SK-N-SH (cell line): ENCODE data around the gene MYO5C. TPM values are rescaled to one million over a fixed set of nuclear protein-coding genes. Genes with fewer than 3 reads are reported as not detected.
"Not testable (repeated sequence)": the region's sequence is repeated elsewhere in the genome, so short reads cannot be mapped to it uniquely, and the experiment has no call there.

Experiments
- CTCF ChIA-PET: fragments of 300-600, 350-600 bp; formaldehyde crosslinking; extraction: SDS; loops from one replicate; lab custom pipeline; 2021; lab: Yijun Ruan, JAX
- POLR2A ChIA-PET: fragments of 350-600 bp; sonication (Branson Sonifier 250); formaldehyde crosslinking; extraction: SDS; loops from one replicate; lab custom pipeline; 2020; ENCODE audit warnings: antibody characterized with exemption, inconsistent platforms; lab: Yijun Ruan, JAX
- DNase-seq: peaks from one replicate; pipeline ENCODE4 v3.0.0; 2012
- H2AFZ ChIP-seq: fragments of 200-600 bp; sonication (generic); 2 replicates; pipeline ENCODE4 v1.8.1; 2016; ENCODE audit warnings: antibody characterized with exemption, mild to moderate bottlenecking, low read depth
- H3F3A ChIP-seq: fragments of 200-600 bp; sonication (generic); replicated peaks from 2 replicates; pipeline ENCODE3; 2016; ENCODE audit warnings: antibody characterized with exemption, mild to moderate bottlenecking; ENCODE audit not compliant: insufficient read depth
- H3K27ac ChIP-seq, 2 experiments: fragments of 200-500 bp in 1 of 2; fragments of 200-600 bp in 1 of 2; sonication (Bioruptor generic) in 1 of 2; sonication (generic), shearing (Covaris generic) in 1 of 2; 2 replicates each; pipeline versions ENCODE4 v1.5.1 to v1.6.1; 2014 to 2016; ENCODE audit warnings: low read depth in 2 of 2, inconsistent platforms in 1 of 2, low read length in 1 of 2, mild to moderate bottlenecking in 1 of 2, mixed read lengths in 1 of 2
- H3K27me3 ChIP-seq: fragments of 200-600 bp; sonication (generic), shearing (Covaris generic); 2 replicates; pipeline ENCODE4 v1.6.1; 2016; ENCODE audit warnings: mixed run types; ENCODE audit not compliant: insufficient read depth
- H3K36me3 ChIP-seq, 2 experiments: fragments of 200-500 bp in 1 of 2; fragments of 200-600 bp in 1 of 2; sonication (Bioruptor generic) in 1 of 2; sonication (generic) in 1 of 2; replicated peaks in 1 of 2; 2 replicates each; pipeline versions ENCODE3 to v1.5.1; 2014 to 2016; ENCODE audit warnings: low read length in 1 of 2, mild to moderate bottlenecking in 1 of 2; ENCODE audit not compliant: insufficient read depth in 2 of 2, control insufficient read depth in 1 of 2
- H3K4me1 ChIP-seq, 2 experiments: fragments of 200-500 bp in 1 of 2; fragments of 200-600 bp in 1 of 2; sonication (Bioruptor generic) in 1 of 2; sonication (generic), shearing (Covaris generic) in 1 of 2; 2 replicates each; pipeline versions ENCODE4 v1.5.1 to v1.6.1; 2014 to 2016; ENCODE audit warnings: low read depth in 1 of 2, low read length in 1 of 2, mixed run types in 1 of 2; ENCODE audit not compliant: insufficient read depth in 2 of 2, control insufficient read depth in 1 of 2
- H3K4me2 ChIP-seq: fragments of 200-600 bp; sonication (generic), shearing (Covaris generic); 2 replicates; pipeline ENCODE4 v1.6.1; 2017; ENCODE audit warnings: mixed run types
- H3K4me3 ChIP-seq, 2 experiments: fragments of 200-500 bp in 1 of 2; fragments of 200-600 bp in 1 of 2; sonication (Bioruptor generic) in 1 of 2; sonication (generic), shearing (Covaris generic) in 1 of 2; 2 replicates each; pipeline versions ENCODE4 v1.5.1 to v1.8.1; 2014 to 2016; ENCODE audit warnings: low read depth in 2 of 2, inconsistent platforms in 1 of 2, low read length in 1 of 2, mild to moderate bottlenecking in 1 of 2, mixed read lengths in 1 of 2, moderate library complexity in 1 of 2
- H3K79me2 ChIP-seq: fragments of 200-600 bp; sonication (generic); 2 replicates; pipeline ENCODE4 v1.8.1; 2017; ENCODE audit warnings: mild to moderate bottlenecking; ENCODE audit not compliant: insufficient read depth
- H3K9ac ChIP-seq: fragments of 200-600 bp; sonication (generic); 2 replicates; pipeline ENCODE4 v1.6.1; 2017; ENCODE audit warnings: mixed run types
- H3K9me2 ChIP-seq: fragments of 200-600 bp; sonication (generic); 2 replicates; pipeline ENCODE4 v1.6.1; 2017; ENCODE audit warnings: mixed run types
- H3K9me3 ChIP-seq: fragments of 200-600 bp; sonication (generic); 2 replicates; pipeline ENCODE4 v1.6.1; 2017; ENCODE audit warnings: mixed run types, mild to moderate bottlenecking, moderate library complexity
- H4K20me1 ChIP-seq: fragments of 200-600 bp; sonication (generic); 2 replicates; pipeline ENCODE4 v1.6.1; 2017; ENCODE audit warnings: mild to moderate bottlenecking, mixed run types; ENCODE audit not compliant: insufficient read depth
- CHD2 ChIP-seq: fragments of 150-350 bp; IDR thresholded peaks from 2 replicates; pipeline ENCODE4 v1.6.1; 2018; ENCODE audit warnings: low read length; ENCODE audit not compliant: partially characterized antibody
- ELF1 ChIP-seq: IDR thresholded peaks from 2 replicates; pipeline ENCODE4 v1.4.0; 2012
- EP300 ChIP-seq, 2 experiments: IDR thresholded peaks; 2 replicates each; pipeline versions ENCODE4 v1.4.0 to v1.6.1; 2012; ENCODE audit warnings: borderline replicate concordance in 1 of 2, low read depth in 1 of 2, low read length in 1 of 2
- FOXM1 ChIP-seq: IDR thresholded peaks from 2 replicates; pipeline ENCODE4 v1.4.0; 2012; ENCODE audit warnings: low read depth, mild to moderate bottlenecking
- GABPA ChIP-seq: IDR thresholded peaks from 2 replicates; pipeline ENCODE4 v1.4.0; 2012; ENCODE audit warnings: low read depth, mild to moderate bottlenecking
- JUND ChIP-seq: IDR thresholded peaks from 2 replicates; pipeline ENCODE4 v1.4.0; 2012
- MAX ChIP-seq: IDR thresholded peaks from 2 replicates; pipeline ENCODE4 v1.4.0; 2012; ENCODE audit warnings: low read depth
- MEF2A ChIP-seq: IDR thresholded peaks from 2 replicates; pipeline ENCODE4 v1.4.0; 2012; ENCODE audit warnings: low read depth, borderline replicate concordance
- MXI1 ChIP-seq: IDR thresholded peaks from 2 replicates; pipeline ENCODE4 v1.6.1; 2012; ENCODE audit warnings: mild to moderate bottlenecking, low read depth, low read length, improper control_type of control experiment
- NRF1 ChIP-seq: IDR thresholded peaks from 2 replicates; pipeline ENCODE4 v1.6.1; 2012; ENCODE audit warnings: low read depth, mild to moderate bottlenecking, low read length
- PBX3 ChIP-seq: IDR thresholded peaks from 2 replicates; pipeline ENCODE4; 2012
- RAD21 ChIP-seq: IDR thresholded peaks from 2 replicates; pipeline ENCODE4 v1.6.1; 2012; ENCODE audit warnings: mild to moderate bottlenecking, low read length
- RFX5 ChIP-seq: IDR thresholded peaks from 2 replicates; pipeline ENCODE4 v1.6.1; 2012; ENCODE audit warnings: mild to moderate bottlenecking, improper control_type of control experiment, low read length
- SIN3A ChIP-seq: IDR thresholded peaks from 2 replicates; pipeline ENCODE4 v1.6.1; 2012; ENCODE audit warnings: low read depth, mild to moderate bottlenecking, low read length, moderate library complexity, borderline replicate concordance
- USF1 ChIP-seq: IDR thresholded peaks from 2 replicates; pipeline ENCODE4 v1.4.0; 2012; ENCODE audit warnings: low read depth, borderline replicate concordance
- YY1 ChIP-seq: IDR thresholded peaks from 2 replicates; pipeline ENCODE4 v1.4.0; 2012; ENCODE audit warnings: low read depth, mild to moderate bottlenecking
- WGBS: methylation state at CpG from one replicate; pipeline ENCODE4 v1.1.6; 2017; ENCODE audit warnings: low lambda C conversion rate; 5-methylcytosine and 5-hydroxymethylcytosine counted together
- polyA plus RNA-seq, 3 experiments: library from polyadenylated mRNA; depleted of rRNA; stranded (reverse); fragments of >200 nt; gene quantifications; 2 replicates each; pipeline ENCODE4 v1.2.3, GENCODE V29; 2012

MYO5C gene
- polyA plus RNA-seq, 1 of the 3 experiments (the other 2 are of a cell fraction): 0.99 TPM

GRCh38 chr15:52285941-52286340, 9.7 kb downstream of the MYO5C start:
- H3K79me2 ChIP-seq, H3K27me3 ChIP-seq, H3K36me3 ChIP-seq, DNase-seq, H4K20me1 ChIP-seq, H3K9ac ChIP-seq, H3K27ac ChIP-seq, POLR2A ChIA-PET, H2AFZ ChIP-seq, H3K4me1 ChIP-seq, H3K4me2 ChIP-seq, H3K9me2 ChIP-seq, H3K4me3 ChIP-seq, CTCF ChIA-PET, H3K9me3 ChIP-seq, H3F3A ChIP-seq: not testable (repeated sequence)
- WGBS: 95% methylated on average over 17 of the region's 34 CpGs

- no peaks in the 10 kb centered on the region for H3F3A ChIP-seq
- no peaks in the 10 kb centered on the region for H3K79me2 ChIP-seq
- TF ChIP-seq YY1 (no peak), USF1 (no peak), PBX3 (no peak), MEF2A (no peak), EP300 (IDR thresholded peaks at IDR 0.05; ENCODE audit: borderline replicate concordance in 1 of 2, low read depth in 1 of 2, low read length in 1 of 2) (no peak), SIN3A (no peak), RAD21 (no peak), CHD2 (no peak), FOXM1 (no peak), JUND (no peak), RFX5 (no peak)
- TF ChIP-seq, all 33 proteins: peak for 0
- ChIA-PET CTCF (no interaction called here), POLR2A (no interaction called here)
- Histone ChIP-seq H4K20me1 (no peaks in the 10 kb centered on the region), H3K9me3 (no peaks in the 10 kb centered on the region), H3K9me2 (no peaks in the 10 kb centered on the region), H3K36me3 (no peaks in the 10 kb centered on the region), H3K27me3 (no peaks in the 10 kb centered on the region), H3K4me2 (no peak overlapping the region), H3K9ac (no peak overlapping the region), H3K4me3 (no peak overlapping the region), H2AFZ (no peak overlapping the region), H3K4me1 (peaks cover 0 to 15% of the 10 kb centered on the region in 2 experiments; a peak in 1 of 4 replicates), H3K27ac (no peak overlapping the region)
- no peak for DNase-seq
- 59% methylated on average over 3 of the region's 3 CpGs for WGBS
These were observed 11.4 kb downstream of the MYO5C start for GRCh38 chr15:52284164-52284563.

- H3K27ac ChIP-seq: no peak overlapping the region
- no peaks in the 10 kb centered on the region for H3K9me2 ChIP-seq
- no peak overlapping the region for H2AFZ ChIP-seq
- H3K4me1 ChIP-seq: peaks cover 0 to 15% of the 10 kb centered on the region in 2 experiments; a peak in 1 of 4 replicates
- no peak overlapping the region for H3K9ac ChIP-seq
- H3K4me2 ChIP-seq: no peak overlapping the region
- H3K36me3 ChIP-seq: no peaks in the 10 kb centered on the region
- DNase-seq: no peak
- no peaks in the 10 kb centered on the region for H3K79me2 ChIP-seq
- no peaks in the 10 kb centered on the region for H3K9me3 ChIP-seq
- ChIA-PET POLR2A (no interaction called here), CTCF (no interaction called here)
- WGBS: 79% methylated on average over 3 of the region's 6 CpGs
- no peak overlapping the region for H3K4me3 ChIP-seq
- TF ChIP-seq MAX (no peak), NRF1 (no peak), ELF1 (no peak), GABPA (no peak), PBX3 (no peak), MXI1 (no peak)
- no peaks in the 10 kb centered on the region for H3F3A ChIP-seq
- H4K20me1 ChIP-seq: no peaks in the 10 kb centered on the region
- no peaks in the 10 kb centered on the region for H3K27me3 ChIP-seq
These were observed 12.3 kb downstream of the MYO5C start for GRCh38 chr15:52283281-52283680.
